Measurements from ENCODE around the gene NTSR1. TPM values are rescaled to one million over a fixed set of nuclear protein-coding genes. Genes with fewer than 3 reads are reported as not detected.

Gene NTSR1
- total RNA-seq, 1 experiment from 2014 or later = 0.98 TPM

DNA sequence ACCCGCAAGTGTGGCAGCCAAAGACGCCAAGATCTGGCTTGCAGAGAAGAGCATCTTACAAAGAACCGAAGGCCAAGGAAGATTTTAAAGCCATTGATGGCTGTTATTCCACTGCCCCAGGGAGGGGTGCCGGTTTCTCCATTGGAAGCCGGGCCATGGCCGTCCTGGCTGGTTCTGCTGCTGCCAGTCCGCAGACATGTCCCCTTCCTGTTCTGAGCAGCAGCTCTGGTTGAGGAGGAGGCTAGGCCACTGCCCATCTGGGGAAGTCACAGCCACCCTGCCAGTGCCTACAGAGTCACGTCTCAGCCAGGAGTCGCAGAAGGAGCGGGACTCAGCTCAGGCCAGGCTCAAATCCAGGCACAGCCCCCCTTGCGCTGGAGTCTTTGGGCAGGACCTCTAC, 45.0 kb downstream of the NTSR1 start:
- Histone ChIP-seq H3F3A (ENCODE audit: insufficient read depth, low read depth) (peaks cover 14% of the 10 kb centered on the region), H3K27me3 (ENCODE audit: insufficient read depth, low read depth) (no peaks in the 10 kb centered on the region), H3K36me3 (ENCODE audit: low read depth) (no peaks in the 10 kb centered on the region), H3K4me1 (replicated peaks; ENCODE audit: insufficient read depth) (no peaks in the 10 kb centered on the region), H3K4me2 (no peak overlapping the region), H2AFZ (no peak overlapping the region), H4K20me1 (ENCODE audit: insufficient read depth) (no peaks in the 10 kb centered on the region), H3K9me2 (ENCODE audit: insufficient read depth) (no peaks in the 10 kb centered on the region), H3K9me3 (ENCODE audit: insufficient read depth, low read depth) (no peaks in the 10 kb centered on the region), H3K4me3 (no peak overlapping the region), H3K27ac (no peak overlapping the region), H3K79me2 (ENCODE audit: low read depth) (no peaks in the 10 kb centered on the region)
- CTCF ChIA-PET = no interaction called here
- TF ChIP-seq EZH2 (IDR thresholded peaks at IDR 0.05; ENCODE audit: low read depth) = no peak
- TF ChIP-seq, protein P1, sequence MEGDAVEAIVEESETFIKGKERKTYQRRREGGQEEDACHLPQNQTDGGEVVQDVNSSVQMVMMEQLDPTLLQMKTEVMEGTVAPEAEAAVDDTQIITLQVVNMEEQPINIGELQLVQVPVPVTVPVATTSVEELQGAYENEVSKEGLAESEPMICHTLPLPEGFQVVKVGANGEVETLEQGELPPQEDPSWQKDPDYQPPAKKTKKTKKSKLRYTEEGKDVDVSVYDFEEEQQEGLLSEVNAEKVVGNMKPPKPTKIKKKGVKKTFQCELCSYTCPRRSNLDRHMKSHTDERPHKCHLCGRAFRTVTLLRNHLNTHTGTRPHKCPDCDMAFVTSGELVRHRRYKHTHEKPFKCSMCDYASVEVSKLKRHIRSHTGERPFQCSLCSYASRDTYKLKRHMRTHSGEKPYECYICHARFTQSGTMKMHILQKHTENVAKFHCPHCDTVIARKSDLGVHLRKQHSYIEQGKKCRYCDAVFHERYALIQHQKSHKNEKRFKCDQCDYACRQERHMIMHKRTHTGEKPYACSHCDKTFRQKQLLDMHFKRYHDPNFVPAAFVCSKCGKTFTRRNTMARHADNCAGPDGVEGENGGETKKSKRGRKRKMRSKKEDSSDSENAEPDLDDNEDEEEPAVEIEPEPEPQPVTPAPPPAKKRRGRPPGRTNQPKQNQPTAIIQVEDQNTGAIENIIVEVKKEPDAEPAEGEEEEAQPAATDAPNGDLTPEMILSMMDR (conservative IDR thresholded peaks at IDR 0.05) = no peak
- no peak for DNase-seq
- BruUV-seq (replicated peaks) = no TSS peak
- intact Hi-C loops (cut with micrococcal nuclease; ENCODE audit: unreplicated experiment) = no loop called here
- POLR2A ChIA-PET (ENCODE audit: unreplicated experiment) = no interaction called here

DNA sequence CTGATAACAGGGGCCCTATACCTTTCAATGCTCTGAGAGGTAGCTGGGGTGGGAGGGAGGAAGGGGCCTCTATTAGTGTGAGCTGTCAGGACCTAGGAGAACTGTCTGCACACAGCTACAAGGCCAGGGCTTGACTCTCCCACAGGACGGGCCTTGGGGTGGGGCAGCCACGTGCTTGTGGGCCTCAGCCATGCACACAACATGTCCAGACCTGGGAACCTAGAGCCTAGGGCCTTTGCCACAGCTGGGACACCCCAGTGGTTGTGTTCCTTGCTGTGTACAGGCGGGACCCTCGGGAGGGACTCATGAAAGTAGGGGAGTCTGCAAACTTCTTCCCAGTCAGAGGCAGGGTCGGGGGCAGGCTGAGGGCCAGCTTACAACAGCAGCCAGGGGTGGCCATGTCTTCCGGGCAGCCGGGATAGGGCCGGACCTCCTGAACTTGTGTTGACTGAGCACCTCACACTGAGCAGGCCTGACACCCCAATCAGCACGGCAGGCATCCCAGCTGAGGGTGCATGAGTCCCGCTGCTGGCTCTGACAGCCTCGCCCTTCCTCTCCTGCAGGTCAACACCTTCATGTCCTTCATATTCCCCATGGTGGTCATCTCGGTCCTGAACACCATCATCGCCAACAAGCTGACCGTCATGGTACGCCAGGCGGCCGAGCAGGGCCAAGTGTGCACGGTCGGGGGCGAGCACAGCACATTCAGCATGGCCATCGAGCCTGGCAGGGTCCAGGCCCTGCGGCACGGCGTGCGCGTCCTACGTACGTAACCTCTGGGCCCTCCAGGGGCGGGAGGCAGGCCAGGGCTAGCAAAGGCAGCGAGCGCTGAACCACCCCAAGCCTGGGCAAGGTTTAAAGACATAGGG, 45.7 kb downstream of the NTSR1 start:
- POLR2A ChIA-PET (ENCODE audit: unreplicated experiment) = no interaction called here
- no peak for TF ChIP-seq EZH2 (IDR thresholded peaks at IDR 0.05; ENCODE audit: low read depth)
- TF ChIP-seq, protein P1 (conservative IDR thresholded peaks at IDR 0.05) = no peak
- intact Hi-C loops (cut with micrococcal nuclease; ENCODE audit: unreplicated experiment) = no loop called here

DNA sequence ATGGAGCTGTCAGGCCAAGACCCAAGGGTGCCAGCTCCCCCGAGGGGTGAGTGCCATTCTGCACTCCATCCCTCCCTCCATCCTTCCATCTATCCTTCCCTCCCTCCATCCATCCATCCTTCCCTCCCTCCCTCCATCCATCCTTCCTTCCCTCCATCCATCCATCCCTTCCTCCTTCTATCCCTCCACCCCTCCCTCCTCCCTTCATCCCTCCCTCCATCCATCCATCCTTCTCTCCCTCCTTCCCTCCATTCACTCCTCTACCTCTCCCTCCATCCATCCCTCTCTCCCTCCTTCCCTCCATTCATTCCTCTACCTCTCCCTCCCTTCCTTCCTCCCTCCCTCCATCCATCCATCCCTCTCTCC, 46.3 kb downstream of the NTSR1 start:
- intact Hi-C loops (cut with micrococcal nuclease; ENCODE audit: unreplicated experiment) = no loop called here
- Histone ChIP-seq H4K20me1 (ENCODE audit: insufficient read depth) (no peaks in the 10 kb centered on the region), H3K9me2 (ENCODE audit: insufficient read depth) (no peaks in the 10 kb centered on the region), H3K79me2 (ENCODE audit: low read depth) (no peaks in the 10 kb centered on the region), H3K9me3 (ENCODE audit: insufficient read depth, low read depth) (no peaks in the 10 kb centered on the region), H2AFZ (no peak overlapping the region), H3K27me3 (ENCODE audit: insufficient read depth, low read depth) (no peaks in the 10 kb centered on the region), H3K4me2 (no peak overlapping the region), H3F3A (ENCODE audit: insufficient read depth, low read depth) (peaks cover 14% of the 10 kb centered on the region), H3K4me3 (no peak overlapping the region), H3K4me1 (replicated peaks; ENCODE audit: insufficient read depth) (no peaks in the 10 kb centered on the region), H3K27ac (no peak overlapping the region), H3K36me3 (ENCODE audit: low read depth) (no peaks in the 10 kb centered on the region)
- BruUV-seq (replicated peaks) = no TSS peak
- no peak for DNase-seq
- ChIA-PET CTCF (no interaction called here), POLR2A (ENCODE audit: unreplicated experiment) (no interaction called here)
- TF ChIP-seq, protein P1 (conservative IDR thresholded peaks at IDR 0.05) = no peak
- no peak for TF ChIP-seq EZH2 (IDR thresholded peaks at IDR 0.05; ENCODE audit: low read depth)

More for the DNA sequence above, 45.7 kb downstream of the NTSR1 start:
- Histone ChIP-seq H3K9me2 (ENCODE audit: insufficient read depth) (no peaks in the 10 kb centered on the region), H3K4me2 (no peak overlapping the region), H3K4me1 (replicated peaks; ENCODE audit: insufficient read depth) (no peaks in the 10 kb centered on the region), H2AFZ (no peak overlapping the region), H3K9me3 (ENCODE audit: insufficient read depth, low read depth) (no peaks in the 10 kb centered on the region), H3K27ac (no peak overlapping the region), H3K27me3 (ENCODE audit: insufficient read depth, low read depth) (no peaks in the 10 kb centered on the region), H3K4me3 (no peak overlapping the region), H3K36me3 (ENCODE audit: low read depth) (no peaks in the 10 kb centered on the region), H3F3A (ENCODE audit: insufficient read depth, low read depth) (peaks cover 14% of the 10 kb centered on the region), H3K79me2 (ENCODE audit: low read depth) (no peaks in the 10 kb centered on the region), H4K20me1 (ENCODE audit: insufficient read depth) (no peaks in the 10 kb centered on the region)
- CTCF ChIA-PET = no interaction called here
- no peak for DNase-seq
- BruUV-seq (replicated peaks) = no TSS peak

Data from PC-9 (cell line).